ENCODE measurements around the gene FBXO42.

The FBXO42 gene

GRCh38 chr1:16321176-16321867, 31.0 kb downstream of the FBXO42 start:
- DNase-seq, result no peak

GRCh38 chr1:16318555-16318954, 33.7 kb downstream of the FBXO42 start:
- no peak for DNase-seq

- DNase-seq, result no peak
Observed at GRCh38 chr1:16315437-16315836, 36.8 kb downstream of the FBXO42 start.

- DNase-seq, result no peak
Observed at GRCh38 chr1:16307222-16307621, 45.1 kb downstream of the FBXO42 start.

- DNase-seq, result no peak
Observed at GRCh38 chr1:16302709-16303627, 49.3 kb downstream of the FBXO42 start.

GRCh38 chr1:16300436-16300835, 51.8 kb downstream of the FBXO42 start:
- DNase-seq, result no peak

- DNase-seq, result no peak
Observed at GRCh38 chr1:16298653-16299052, 53.6 kb downstream of the FBXO42 start.

GRCh38 chr1:16296643-16297042, 55.6 kb downstream of the FBXO42 start:
- DNase-seq, result no peak

GRCh38 chr1:16294219-16295212, 57.8 kb downstream of the FBXO42 start:
- no peak for DNase-seq

GRCh38 chr1:16293538-16293937, 58.7 kb downstream of the FBXO42 start:
- peak in 1 of 2 donors; percentile 2 for DNase-seq

GRCh38 chr1:16292739-16293138, 59.5 kb downstream of the FBXO42 start:
- no peak for DNase-seq

- no peak for DNase-seq
Observed at GRCh38 chr1:16289959-16290358, 62.3 kb downstream of the FBXO42 start.

- no peak for DNase-seq
Observed at GRCh38 chr1:16286122-16286521, 66.2 kb downstream of the FBXO42 start.

GRCh38 chr1:16281765-16282164, 70.5 kb downstream of the FBXO42 start:
- DNase-seq, result no peak

- no peak for DNase-seq
Observed at GRCh38 chr1:16279186-16279585, 73.1 kb downstream of the FBXO42 start.

- DNase-seq, result no peak
Observed at GRCh38 chr1:16276302-16277030, 75.8 kb downstream of the FBXO42 start.

- DNase-seq, result no peak
Observed at GRCh38 chr1:16275591-16275990, 76.7 kb downstream of the FBXO42 start.

GRCh38 chr1:16267690-16268180, 84.5 kb downstream of the FBXO42 start:
- DNase-seq, result no peak

- no peak for DNase-seq
Observed at GRCh38 chr1:16266411-16267118, 85.7 kb downstream of the FBXO42 start.

- no peak for DNase-seq
Observed at GRCh38 chr1:16262067-16262466, 90.2 kb downstream of the FBXO42 start.

- no peak for DNase-seq
Observed at GRCh38 chr1:16260814-16261213, 91.5 kb downstream of the FBXO42 start.
